Measurements from ENCODE around the gene F2R. TPM values are rescaled to one million over a fixed set of nuclear protein-coding genes. Genes with fewer than 3 reads are reported as not detected.

F2R gene
- total RNA-seq, 4 donors from 2014 or later, result 6.6 to 31.7 (median 14.6) TPM

GRCh38 chr5:76733049-76733417 is 17.1 kb downstream of the F2R start:
- TF ChIP-seq CTCF (IDR thresholded peaks at IDR 0.05; ENCODE audit: low read depth), result no peak

DNA sequence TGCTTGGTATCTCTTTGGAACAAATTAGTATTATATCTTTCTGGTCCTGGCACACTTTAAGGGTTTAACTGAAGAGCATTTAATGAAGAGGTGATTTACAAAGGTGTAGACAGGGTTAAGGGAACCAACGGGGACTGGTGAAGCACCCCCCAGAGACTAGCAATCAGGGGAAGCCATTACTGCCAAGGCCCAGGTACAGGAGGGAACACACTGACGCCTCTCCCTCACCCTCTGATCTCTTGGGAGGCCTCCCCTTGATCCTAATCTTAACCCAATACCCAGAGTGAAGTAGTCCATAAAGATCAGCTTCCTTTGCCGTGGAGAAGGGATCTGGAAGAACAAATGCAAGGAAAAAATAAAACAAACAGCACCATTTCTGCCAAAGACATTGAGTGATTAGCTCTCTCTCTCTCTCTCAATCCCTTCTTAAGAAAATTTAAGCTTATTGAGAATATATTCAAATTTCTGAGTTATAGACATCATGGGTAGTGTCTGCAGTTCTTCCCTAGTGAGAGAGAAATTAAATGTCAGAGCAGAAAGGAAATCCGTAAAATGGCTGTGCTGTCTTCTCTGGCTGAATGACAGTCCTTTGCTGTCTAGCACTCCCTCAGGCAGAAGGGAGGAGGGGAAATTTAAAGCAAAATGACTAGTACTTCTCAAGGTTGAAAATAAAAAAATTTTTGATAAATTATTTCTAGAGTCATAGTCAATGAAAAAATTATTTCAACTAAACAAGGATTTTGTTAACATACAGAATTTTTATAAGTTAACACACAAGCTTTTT is 20.0 kb downstream of the F2R start:
- TF ChIP-seq CTCF (IDR thresholded peaks at IDR 0.05; ENCODE audit: low read depth), result no peak

GRCh38 chr5:76736679-76737556 is 21.0 kb downstream of the F2R start:
- TF ChIP-seq CTCF (IDR thresholded peaks at IDR 0.05; ENCODE audit: low read depth), result no peak

- no peak for TF ChIP-seq CTCF (IDR thresholded peaks at IDR 0.05; ENCODE audit: low read depth)
These were observed 21.9 kb downstream of the F2R start for GRCh38 chr5:76737846-76738245.

- TF ChIP-seq CTCF (IDR thresholded peaks at IDR 0.05; ENCODE audit: low read depth), result no peak
These were observed 26.7 kb downstream of the F2R start for GRCh38 chr5:76742583-76742982.

- TF ChIP-seq CTCF (IDR thresholded peaks at IDR 0.05; ENCODE audit: low read depth), result no peak
These were observed 28.7 kb downstream of the F2R start for GRCh38 chr5:76744632-76745031.

DNA sequence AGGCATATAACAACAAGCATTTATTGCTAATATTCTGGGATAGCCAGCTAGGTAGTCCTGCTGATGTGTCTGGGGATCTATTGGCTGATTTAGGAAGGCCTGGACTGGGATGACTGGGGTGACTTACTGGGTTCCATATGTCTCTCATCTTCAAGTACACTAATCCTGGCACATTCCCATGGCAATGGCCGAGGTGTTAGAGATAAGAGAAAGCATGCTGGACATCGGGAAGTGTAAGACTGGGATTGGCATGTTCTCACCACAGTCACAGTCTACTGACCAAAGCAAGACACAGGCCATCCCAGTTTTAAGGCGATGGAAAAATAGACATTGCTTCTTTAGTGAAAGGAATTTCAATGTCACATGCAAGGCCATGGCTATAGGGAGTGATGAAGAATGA is 29.7 kb downstream of the F2R start:
- TF ChIP-seq CTCF (IDR thresholded peaks at IDR 0.05; ENCODE audit: low read depth), result no peak

Measured in subcutaneous adipose tissue (tissue), 4 donors.